Measurements from ENCODE around the gene TPH1. TPM values are rescaled to one million over a fixed set of nuclear protein-coding genes. Genes with fewer than 3 reads are reported as not detected.

Gene TPH1
- total and polyA plus RNA-seq, 2 donors = 0.14 to 2.5 TPM

DNA sequence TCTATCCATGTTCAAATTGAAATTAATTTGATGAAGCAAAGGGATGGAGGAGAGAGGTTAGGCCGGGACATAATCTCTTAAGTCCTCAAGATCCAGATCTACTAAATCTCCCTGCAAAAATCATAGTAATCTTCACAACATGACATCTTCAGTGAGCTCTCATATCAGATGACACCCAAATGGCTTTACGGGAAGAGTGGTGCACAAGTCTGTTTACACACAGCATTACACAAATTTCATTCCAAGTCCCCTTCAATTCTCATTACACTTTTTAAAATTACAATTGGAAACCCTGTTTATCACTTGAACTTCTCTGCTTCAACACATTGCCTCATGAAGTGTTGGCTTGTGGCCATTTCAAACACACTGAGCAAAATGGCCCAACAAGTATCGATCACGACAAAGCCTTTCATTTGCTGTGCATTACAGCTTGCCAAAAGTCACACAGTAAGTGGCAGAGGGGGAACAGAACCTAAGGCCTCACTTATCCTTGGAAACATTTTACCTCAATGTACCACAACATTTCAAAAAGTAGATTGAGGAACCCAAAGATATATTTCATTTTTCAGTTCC lies 17.9 kb upstream of the TPH1 start:
- no peaks in the 10 kb centered on the region for H3K4me1 ChIP-seq (ENCODE audit: insufficient read depth)
- H3K4me3 ChIP-seq (ENCODE audit: low read depth, low read length) = no peak overlapping the region
- 38% methylated on average over 4 of the region's 4 CpGs for WGBS
- no peak overlapping the region for H3K27ac ChIP-seq (ENCODE audit: low read depth)
- H3K36me3 ChIP-seq (ENCODE audit: insufficient read depth) = no peaks in the 10 kb centered on the region
- DNase-seq (ENCODE audit: extremely low spot score) = no peak

DNA sequence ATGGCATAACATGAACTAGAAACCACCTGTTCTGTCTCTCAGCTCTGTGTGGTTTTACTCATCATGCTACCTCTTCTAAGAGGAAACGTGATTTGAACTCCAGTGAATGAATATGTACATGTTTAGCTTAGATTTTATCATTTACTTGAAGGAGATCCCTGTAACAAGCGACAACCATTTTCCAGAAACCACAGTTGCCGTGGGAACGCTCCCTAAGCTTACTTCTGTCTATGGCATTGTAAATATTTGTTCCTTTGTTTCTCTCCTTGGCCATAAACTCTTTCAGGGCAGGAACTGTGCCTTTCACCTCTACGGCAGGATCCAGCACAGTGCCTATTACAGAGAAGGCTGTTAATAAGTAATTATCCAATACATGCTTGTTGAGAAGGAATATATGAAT lies 17.1 kb upstream of the TPH1 start:
- H3K27ac ChIP-seq (ENCODE audit: low read depth) = no peak overlapping the region
- H3K36me3 ChIP-seq (ENCODE audit: insufficient read depth) = no peaks in the 10 kb centered on the region
- H3K4me1 ChIP-seq (ENCODE audit: insufficient read depth) = no peaks in the 10 kb centered on the region
- H3K4me3 ChIP-seq (ENCODE audit: low read depth, low read length) = no peak overlapping the region
- DNase-seq (ENCODE audit: extremely low spot score) = no peak
- WGBS = 34% methylated on average over 5 of the region's 5 CpGs

DNA sequence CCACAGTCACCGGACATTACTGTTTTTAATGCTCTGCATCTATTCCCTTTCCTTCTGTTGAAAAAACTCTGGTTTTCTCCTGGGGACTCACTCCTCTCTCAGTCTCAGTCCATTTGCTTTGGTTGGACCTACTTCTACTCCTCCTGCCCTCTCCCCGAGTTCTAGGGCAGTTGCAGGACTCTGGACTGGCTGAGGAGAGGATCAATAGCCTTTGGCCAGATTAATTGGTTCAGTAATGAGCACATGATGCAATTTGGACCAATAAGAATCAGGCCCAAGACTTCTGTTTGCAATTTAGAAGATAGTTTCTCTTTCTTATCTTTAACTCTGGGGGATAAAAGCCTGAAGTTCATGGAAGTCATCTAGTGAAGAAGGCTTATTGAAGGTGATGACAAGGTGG lies 15.3 kb upstream of the TPH1 start:
- no peak overlapping the region for H3K4me3 ChIP-seq (ENCODE audit: low read depth, low read length)
- no peaks in the 10 kb centered on the region for H3K4me1 ChIP-seq (ENCODE audit: insufficient read depth)
- H3K27ac ChIP-seq (ENCODE audit: low read depth) = no peak overlapping the region
- DNase-seq (ENCODE audit: extremely low spot score) = no peak
- no peaks in the 10 kb centered on the region for H3K36me3 ChIP-seq (ENCODE audit: insufficient read depth)
- WGBS = 87% methylated on average over 2 of the region's 2 CpGs

DNA sequence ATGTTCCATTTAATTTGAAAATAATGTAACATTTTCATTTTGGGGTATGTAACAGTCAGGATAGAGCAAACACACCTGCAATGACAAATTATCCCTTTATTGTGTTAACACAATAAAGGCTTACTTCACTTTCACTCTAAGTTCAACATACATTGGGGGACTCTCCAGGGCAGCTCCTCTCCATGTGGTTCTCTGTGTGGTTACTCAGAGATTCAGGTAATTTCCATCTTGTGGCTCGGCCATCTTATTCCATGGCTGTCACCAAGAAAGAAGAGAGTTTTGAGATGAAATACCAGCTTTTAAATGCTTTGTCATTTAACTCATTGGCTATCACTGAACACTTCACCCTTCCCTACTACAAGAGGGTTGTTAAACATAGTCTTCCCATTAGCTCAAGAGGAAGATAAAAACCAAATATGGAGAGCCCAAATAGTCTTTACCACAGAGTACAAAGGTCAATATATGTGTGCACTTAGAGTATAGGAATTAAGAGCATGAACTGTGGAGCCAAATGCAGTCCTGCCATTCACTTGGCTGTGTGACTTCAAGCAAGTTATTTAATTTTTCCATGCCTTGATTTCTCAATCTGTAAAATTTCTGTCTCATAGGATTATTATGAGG lies 10.6 kb upstream of the TPH1 start:
- no peaks in the 10 kb centered on the region for H3K36me3 ChIP-seq (ENCODE audit: insufficient read depth)
- no peaks in the 10 kb centered on the region for H3K4me1 ChIP-seq (ENCODE audit: insufficient read depth)
- DNase-seq (ENCODE audit: extremely low spot score) = no peak
- no peak overlapping the region for H3K27ac ChIP-seq (ENCODE audit: low read depth)
- H3K4me3 ChIP-seq (ENCODE audit: low read depth, low read length) = no peak overlapping the region
- 83% methylated on average over 1 of the region's 1 CpG for WGBS

DNA sequence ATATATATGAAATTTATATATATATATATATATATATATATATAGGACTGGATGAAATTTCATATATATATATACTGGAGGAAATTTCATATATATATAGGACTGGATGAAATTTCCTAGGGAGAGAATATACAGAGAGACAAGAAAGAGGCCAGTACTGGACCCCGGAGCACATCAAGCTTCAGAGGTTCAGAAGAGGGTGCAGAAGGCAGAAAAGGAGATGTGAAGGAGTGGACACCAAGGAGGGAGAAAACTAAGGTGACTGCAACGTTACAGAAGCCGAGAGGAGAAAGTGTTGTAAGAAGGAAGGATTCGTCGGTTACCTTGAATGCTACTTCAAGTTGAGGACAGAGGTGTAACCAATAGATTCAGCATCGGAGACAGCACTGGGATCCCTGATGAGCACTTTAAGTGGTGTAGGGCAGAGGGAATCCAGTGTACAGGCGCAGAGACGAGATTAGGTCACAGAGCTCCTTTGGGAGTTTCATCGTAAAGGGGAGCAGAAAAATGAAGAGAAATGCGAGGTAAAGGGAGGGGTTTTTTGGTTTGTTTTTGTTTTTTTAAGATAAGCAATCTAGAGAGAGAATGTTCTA lies 8.5 kb upstream of the TPH1 start:
- 87% methylated on average over 10 of the region's 10 CpGs for WGBS
- no peak for DNase-seq (ENCODE audit: extremely low spot score)
- Histone ChIP-seq H3K36me3 (ENCODE audit: insufficient read depth) (no peaks in the 10 kb centered on the region), H3K27ac (ENCODE audit: low read depth) (no peak overlapping the region), H3K4me1 (ENCODE audit: insufficient read depth) (no peaks in the 10 kb centered on the region), H3K4me3 (ENCODE audit: low read depth, low read length) (no peak overlapping the region)

DNA sequence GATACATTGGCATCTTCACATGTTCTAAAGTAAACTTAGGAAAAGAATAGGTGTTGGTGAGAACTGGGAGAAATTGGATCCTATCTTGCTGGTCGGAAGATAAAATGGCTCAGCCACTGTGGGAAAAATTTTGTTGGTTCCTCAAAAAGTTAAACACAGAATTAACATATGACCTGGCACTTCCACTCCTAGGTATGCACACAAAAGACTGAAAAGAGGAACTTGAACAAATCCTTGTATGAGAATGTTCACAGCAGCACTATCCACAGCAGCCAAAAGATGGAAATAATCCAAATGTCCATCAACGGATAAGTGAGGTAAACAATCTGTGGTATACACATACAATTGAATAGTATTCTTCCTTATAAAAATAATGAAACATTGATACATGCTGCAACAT lies 4.8 kb upstream of the TPH1 start:
- no peak for DNase-seq (ENCODE audit: extremely low spot score)
- no peak overlapping the region for H3K27ac ChIP-seq (ENCODE audit: low read depth)
- H3K4me3 ChIP-seq (ENCODE audit: low read depth, low read length) = no peak overlapping the region
- H3K4me1 ChIP-seq (ENCODE audit: insufficient read depth) = no peaks in the 10 kb centered on the region
- no peaks in the 10 kb centered on the region for H3K36me3 ChIP-seq (ENCODE audit: insufficient read depth)
- 62% methylated on average over 2 of the region's 2 CpGs for WGBS

DNA sequence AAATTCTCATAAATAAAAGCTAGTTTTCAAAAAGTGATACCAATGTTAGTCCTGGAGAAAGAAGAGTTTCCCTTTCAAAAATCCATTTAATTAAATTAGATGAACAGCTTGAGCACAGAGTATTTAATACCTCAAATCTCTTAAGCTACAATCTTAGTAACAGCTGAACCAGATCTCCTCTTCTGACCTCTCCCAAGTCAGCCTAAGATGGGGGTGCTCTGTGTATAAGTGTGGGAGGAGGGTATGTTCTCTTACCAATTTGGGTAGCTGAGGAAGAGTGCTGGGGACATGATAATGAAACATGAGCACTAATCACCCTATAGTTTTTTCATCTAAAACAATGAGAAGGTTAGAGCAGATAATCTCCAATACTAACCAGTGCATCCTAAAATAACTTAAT lies 9.6 kb downstream of the TPH1 start:
- Histone ChIP-seq H3K4me3 (ENCODE audit: low read depth, low read length) (no peak overlapping the region), H3K27ac (ENCODE audit: low read depth) (no peak overlapping the region), H3K36me3 (ENCODE audit: insufficient read depth) (no peaks in the 10 kb centered on the region), H3K4me1 (ENCODE audit: insufficient read depth) (no peaks in the 10 kb centered on the region)
- DNase-seq (ENCODE audit: extremely low spot score) = no peak

DNA sequence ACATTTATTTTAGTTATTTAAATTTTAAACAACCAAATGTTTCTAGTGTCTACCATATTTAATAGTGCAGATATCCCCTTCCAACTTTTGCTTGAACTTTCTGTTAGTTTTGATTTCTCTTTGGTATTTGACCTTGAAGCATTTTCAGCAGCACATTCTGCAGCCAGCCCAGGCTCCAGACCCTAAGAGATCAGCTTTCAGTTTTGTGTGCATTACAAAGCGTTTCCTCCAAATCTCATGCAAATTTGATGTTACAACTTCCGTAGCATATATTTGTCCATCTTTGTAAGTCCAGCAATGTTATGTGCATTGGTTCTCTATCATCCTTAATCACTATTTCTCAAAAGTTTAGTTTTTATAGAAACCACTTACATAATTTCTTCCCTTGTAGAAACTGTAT lies 18.6 kb downstream of the TPH1 start:
- H3K4me1 ChIP-seq (ENCODE audit: insufficient read depth) = no peaks in the 10 kb centered on the region
- 74% methylated on average over 2 of the region's 2 CpGs for WGBS
- H3K4me3 ChIP-seq (ENCODE audit: low read depth, low read length) = no peak overlapping the region
- no peak overlapping the region for H3K27ac ChIP-seq (ENCODE audit: low read depth)
- DNase-seq (ENCODE audit: extremely low spot score) = no peak
- H3K36me3 ChIP-seq (ENCODE audit: insufficient read depth) = no peaks in the 10 kb centered on the region

DNA sequence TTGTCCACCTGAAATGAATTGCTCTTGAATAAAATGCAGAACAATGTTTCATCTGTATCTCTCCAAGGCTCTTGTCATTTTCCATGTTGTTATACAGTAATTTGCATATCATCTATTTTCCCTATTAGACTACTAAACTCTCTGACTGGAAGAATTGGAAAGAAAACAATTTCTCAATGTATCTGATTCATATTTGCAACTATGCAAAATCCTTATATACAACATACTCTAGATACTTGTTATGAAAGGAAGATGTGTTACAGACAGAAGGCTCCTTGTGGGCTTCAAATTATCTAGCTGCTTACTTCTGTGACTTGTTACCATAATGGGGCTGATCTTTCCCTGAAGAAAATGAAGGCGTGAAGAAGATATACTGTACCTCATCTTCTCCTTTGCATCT lies 23.6 kb downstream of the TPH1 start:
- H3K36me3 ChIP-seq (ENCODE audit: insufficient read depth) = no peaks in the 10 kb centered on the region
- no peak overlapping the region for H3K4me3 ChIP-seq (ENCODE audit: low read depth, low read length)
- DNase-seq (ENCODE audit: extremely low spot score) = no peak
- WGBS = 88% methylated on average over 1 of the region's 1 CpG
- H3K4me1 ChIP-seq (ENCODE audit: insufficient read depth) = no peaks in the 10 kb centered on the region
- H3K27ac ChIP-seq (ENCODE audit: low read depth) = no peak overlapping the region

DNA sequence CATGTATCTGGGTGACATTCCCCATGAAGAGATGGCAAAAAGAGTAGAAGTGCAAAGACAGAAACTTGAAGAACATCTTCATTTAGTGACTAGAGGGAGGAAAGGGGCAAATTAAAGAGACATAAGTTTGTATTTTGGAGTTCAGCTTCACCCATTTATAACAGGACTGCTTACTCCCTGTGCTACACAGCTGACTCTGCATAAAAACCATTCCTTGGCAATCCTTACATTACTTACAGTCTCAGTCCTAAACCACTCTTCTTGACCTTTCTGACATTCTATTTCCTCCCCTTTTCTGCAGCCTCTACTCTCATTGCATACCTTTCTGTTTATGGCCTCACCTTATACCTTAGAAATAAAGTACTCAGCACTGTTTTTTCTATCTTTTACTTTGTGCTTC lies 26.4 kb downstream of the TPH1 start:
- DNase-seq (ENCODE audit: extremely low spot score) = no peak
- no peaks in the 10 kb centered on the region for H3K4me1 ChIP-seq (ENCODE audit: insufficient read depth)
- H3K4me3 ChIP-seq (ENCODE audit: low read depth, low read length) = no peak overlapping the region
- no peak overlapping the region for H3K27ac ChIP-seq (ENCODE audit: low read depth)
- no peaks in the 10 kb centered on the region for H3K36me3 ChIP-seq (ENCODE audit: insufficient read depth)

DNA sequence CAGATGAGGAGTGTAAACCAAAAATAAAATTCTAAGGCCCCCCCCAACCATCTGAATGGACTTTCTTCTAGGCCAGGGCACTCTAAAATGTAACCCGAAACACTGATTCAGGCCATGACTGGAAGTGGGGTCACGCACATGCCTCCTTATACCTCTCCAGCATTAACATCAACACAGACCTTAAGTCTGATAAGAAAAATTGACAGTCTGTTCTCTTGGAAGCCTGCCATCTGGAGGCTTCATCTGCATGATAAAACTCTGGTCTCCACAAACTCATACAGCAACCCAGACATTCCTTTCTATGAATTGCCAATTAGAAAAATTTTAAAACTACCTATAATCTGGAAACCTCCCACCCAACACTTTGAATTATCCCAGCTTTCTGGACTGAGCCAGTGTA lies 29.3 kb downstream of the TPH1 start:
- H3K36me3 ChIP-seq (ENCODE audit: insufficient read depth) = no peaks in the 10 kb centered on the region
- H3K4me1 ChIP-seq (ENCODE audit: insufficient read depth) = no peaks in the 10 kb centered on the region
- WGBS = 59% methylated on average over 2 of the region's 2 CpGs

DNA sequence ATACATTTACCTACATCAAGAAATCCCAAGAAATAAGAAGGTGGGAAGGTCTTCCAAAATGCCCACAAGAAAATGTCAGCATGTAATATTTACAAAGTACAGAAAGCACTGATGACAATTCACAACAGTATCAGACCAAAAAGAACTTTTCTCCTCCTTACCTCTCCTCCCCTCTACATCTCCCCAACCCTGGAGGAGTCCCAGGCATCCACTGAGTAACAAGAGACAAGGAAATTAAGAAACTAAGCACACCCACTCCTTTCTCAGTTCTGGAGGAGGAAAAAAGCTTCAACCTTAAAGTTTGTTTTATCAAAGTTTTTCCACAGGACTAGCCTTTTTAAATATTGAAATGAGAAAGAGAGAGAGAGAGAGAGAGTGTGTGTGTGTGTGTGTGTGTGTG lies 31.2 kb downstream of the TPH1 start:
- no peak overlapping the region for H3K27ac ChIP-seq (ENCODE audit: low read depth)
- DNase-seq (ENCODE audit: extremely low spot score) = no peak

More for the DNA sequence above, 29.3 kb downstream of the TPH1 start:
- H3K4me3 ChIP-seq (ENCODE audit: low read depth, low read length) = no peak overlapping the region
- H3K27ac ChIP-seq (ENCODE audit: low read depth) = no peak overlapping the region
- no peak for DNase-seq (ENCODE audit: extremely low spot score)

DNA sequence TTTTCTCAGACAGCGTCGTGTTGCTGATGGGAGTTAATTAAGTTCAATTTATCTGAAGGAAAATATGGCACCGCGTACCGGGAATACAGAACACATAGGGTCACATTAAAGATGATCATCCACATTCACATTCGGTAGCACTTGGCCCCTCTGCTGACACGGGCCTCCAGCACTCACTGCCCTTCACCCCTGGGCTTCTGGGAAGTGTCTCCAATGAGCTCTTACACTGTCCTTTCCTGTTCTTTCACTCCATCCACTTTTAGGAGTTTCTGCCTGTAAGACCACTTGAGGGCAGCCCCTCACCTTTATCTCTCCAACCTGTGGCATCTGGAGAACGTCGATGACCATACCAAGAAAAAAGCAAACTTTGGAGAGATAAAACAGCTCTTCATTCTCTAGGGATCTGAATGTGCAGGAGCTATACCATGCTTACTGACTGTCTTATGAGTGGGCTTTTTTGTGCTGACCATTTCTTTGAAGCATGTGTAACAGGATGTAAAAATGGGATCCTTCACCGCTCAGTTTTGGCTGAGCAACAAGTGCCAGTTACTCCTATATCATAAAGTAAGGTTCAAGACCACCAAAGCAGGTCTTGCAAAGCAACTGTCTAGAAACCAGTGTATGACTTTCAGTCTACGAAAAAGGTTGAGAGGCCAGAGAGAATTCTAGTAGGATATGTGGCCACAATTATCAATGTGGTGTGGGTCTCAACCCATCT lies 32.1 kb downstream of the TPH1 start:
- no peaks in the 10 kb centered on the region for H3K4me1 ChIP-seq (ENCODE audit: insufficient read depth)
- H3K4me3 ChIP-seq (ENCODE audit: low read depth, low read length) = peak overlapping the region; percentile 76
- H3K36me3 ChIP-seq (ENCODE audit: insufficient read depth) = no peaks in the 10 kb centered on the region
- 18% methylated on average over 11 of the region's 11 CpGs for WGBS
- H3K27ac ChIP-seq (ENCODE audit: low read depth) = no peak overlapping the region
- DNase-seq (ENCODE audit: extremely low spot score) = no peak

More for the DNA sequence above, 31.2 kb downstream of the TPH1 start:
- Histone ChIP-seq H3K4me1 (ENCODE audit: insufficient read depth) (no peaks in the 10 kb centered on the region), H3K4me3 (ENCODE audit: low read depth, low read length) (no peak overlapping the region), H3K36me3 (ENCODE audit: insufficient read depth) (no peaks in the 10 kb centered on the region)

All from urinary bladder (tissue), 4 donors.